ENCODE data around the gene MYO1D.

- no peak for TF ChIP-seq CTCF (IDR thresholded peaks at IDR 0.05; ENCODE audit: low read depth, low read length, missing input control)
- TF ChIP-seq YY1 (IDR thresholded peaks at IDR 0.05), result no peak
- no peak for TF ChIP-seq HNF4G (IDR thresholded peaks at IDR 0.05)
- no peak for TF ChIP-seq NR2F2 (IDR thresholded peaks at IDR 0.05)
- no peak for TF ChIP-seq RAD21 (IDR thresholded peaks at IDR 0.05)
- no peak for TF ChIP-seq ATF3 (IDR thresholded peaks at IDR 0.05)
- no peak for TF ChIP-seq ZBTB33 (IDR thresholded peaks at IDR 0.05)
- TF ChIP-seq EGR1 (IDR thresholded peaks at IDR 0.05; ENCODE audit: low read depth in 2 of 2), result no peak
- no peak for TF ChIP-seq JUND (IDR thresholded peaks at IDR 0.05)
Measured at GRCh38 chr17:32806646-32807045, 70.3 kb downstream of the MYO1D start.

Measured in liver (tissue), 3 donors.